ENCODE results near the gene DYNLT1. TPM values are rescaled to one million over a fixed set of nuclear protein-coding genes. Genes with fewer than 3 reads are reported as not detected.
"Not testable (repeated sequence)": the region's sequence is repeated elsewhere in the genome, so short reads cannot be mapped to it uniquely, and the experiment has no call there.

DYNLT1 gene
- total RNA-seq, 1 experiment from 2014 or later, result 156 TPM

DNA sequence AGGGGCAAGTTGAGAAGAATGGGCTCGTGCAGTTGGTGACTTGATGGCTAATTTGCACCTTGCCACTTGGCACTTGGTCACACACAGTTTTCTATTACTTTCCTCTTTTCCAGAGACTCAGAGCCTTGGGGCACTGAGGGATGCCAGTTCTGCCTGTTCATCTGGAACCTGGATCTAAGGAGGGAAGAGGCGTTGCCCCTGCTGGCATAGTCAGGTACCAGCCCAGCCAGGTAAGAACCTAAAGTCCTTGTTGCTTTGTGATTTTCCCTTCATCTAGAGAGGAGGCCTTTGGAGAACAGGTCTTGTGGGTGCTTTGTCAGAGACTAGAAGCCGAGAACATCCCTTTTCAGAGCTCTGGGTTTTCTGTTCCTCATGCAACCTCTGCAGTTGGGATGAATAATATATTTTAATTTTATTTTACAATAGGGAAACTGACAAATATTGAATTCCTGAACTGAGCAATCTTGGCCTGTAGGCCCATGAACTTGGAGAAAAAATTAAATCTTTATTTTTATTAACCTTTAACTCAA lies 16.7 kb upstream of the DYNLT1 start:
- no TSS peak for BruUV-seq (replicated peaks)
- CTCF ChIA-PET, result interaction anchor here (0.5 to 1.5 kb wide), 3 partner anchors 17 to 499 kb away, joined by 3 to 6 read pairs (median 6); partner anchors contain the start of gene DYNLT1
- Mint-ChIP-seq H3K9me3 (ENCODE audit: low read depth, unreplicated experiment) (no peaks in the 10 kb centered on the region), H3K4me3 (ENCODE audit: low read depth, unreplicated experiment) (no peak overlapping the region), H3K36me3 (ENCODE audit: insufficient read depth, unreplicated experiment) (no peaks in the 10 kb centered on the region), H3K27ac (ENCODE audit: unreplicated experiment) (no peak overlapping the region), H3K4me1 (ENCODE audit: low read depth, unreplicated experiment) (peaks cover 12% of the 10 kb centered on the region), H3K27me3 (ENCODE audit: unreplicated experiment) (no peaks in the 10 kb centered on the region)
- intact Hi-C loops (cut with micrococcal nuclease; ENCODE audit: unreplicated experiment), result no loop called here
- DNase-seq, result no peak
- TF ChIP-seq, protein P1, sequence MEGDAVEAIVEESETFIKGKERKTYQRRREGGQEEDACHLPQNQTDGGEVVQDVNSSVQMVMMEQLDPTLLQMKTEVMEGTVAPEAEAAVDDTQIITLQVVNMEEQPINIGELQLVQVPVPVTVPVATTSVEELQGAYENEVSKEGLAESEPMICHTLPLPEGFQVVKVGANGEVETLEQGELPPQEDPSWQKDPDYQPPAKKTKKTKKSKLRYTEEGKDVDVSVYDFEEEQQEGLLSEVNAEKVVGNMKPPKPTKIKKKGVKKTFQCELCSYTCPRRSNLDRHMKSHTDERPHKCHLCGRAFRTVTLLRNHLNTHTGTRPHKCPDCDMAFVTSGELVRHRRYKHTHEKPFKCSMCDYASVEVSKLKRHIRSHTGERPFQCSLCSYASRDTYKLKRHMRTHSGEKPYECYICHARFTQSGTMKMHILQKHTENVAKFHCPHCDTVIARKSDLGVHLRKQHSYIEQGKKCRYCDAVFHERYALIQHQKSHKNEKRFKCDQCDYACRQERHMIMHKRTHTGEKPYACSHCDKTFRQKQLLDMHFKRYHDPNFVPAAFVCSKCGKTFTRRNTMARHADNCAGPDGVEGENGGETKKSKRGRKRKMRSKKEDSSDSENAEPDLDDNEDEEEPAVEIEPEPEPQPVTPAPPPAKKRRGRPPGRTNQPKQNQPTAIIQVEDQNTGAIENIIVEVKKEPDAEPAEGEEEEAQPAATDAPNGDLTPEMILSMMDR (IDR thresholded peaks at IDR 0.05; ENCODE audit: unreplicated experiment), result no peak

DNA sequence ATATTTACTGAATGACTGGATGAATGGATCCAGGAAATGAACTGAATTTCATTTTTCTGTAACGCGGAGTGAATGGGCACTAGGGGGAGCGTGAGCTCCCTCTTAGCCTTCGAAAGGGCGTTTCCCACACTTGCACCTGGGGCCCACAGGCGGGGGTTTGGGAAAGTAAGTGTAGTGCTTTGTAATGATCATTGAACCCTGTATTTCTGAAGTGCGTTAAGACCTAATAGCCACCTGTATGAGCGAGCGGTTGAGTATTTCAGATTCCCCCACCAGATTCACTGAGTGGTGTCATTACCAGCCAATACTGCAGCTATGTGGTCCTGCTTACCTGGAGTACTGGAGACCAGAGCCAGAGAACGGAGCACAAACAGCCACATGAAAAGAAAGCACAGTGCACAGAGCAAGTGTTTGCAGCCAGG lies 15.8 kb upstream of the DYNLT1 start:
- Mint-ChIP-seq H3K4me3 (ENCODE audit: low read depth, unreplicated experiment) (no peak overlapping the region), H3K4me1 (ENCODE audit: low read depth, unreplicated experiment) (peaks cover 21% of the 10 kb centered on the region), H3K27me3 (ENCODE audit: unreplicated experiment) (no peaks in the 10 kb centered on the region), H3K9me3 (ENCODE audit: low read depth, unreplicated experiment) (no peaks in the 10 kb centered on the region), H3K36me3 (ENCODE audit: insufficient read depth, unreplicated experiment) (no peaks in the 10 kb centered on the region), H3K27ac (ENCODE audit: unreplicated experiment) (no peak overlapping the region)
- CTCF ChIA-PET, result interaction anchor here (0.7 to 1.5 kb wide), 7 partner anchors 11 to 446 kb away, joined by 4 to 9 read pairs (median 6); partner anchors contain the start of genes DYNLT1 and SYTL3
- intact Hi-C loops (cut with micrococcal nuclease; ENCODE audit: unreplicated experiment), result no loop called here
- TF ChIP-seq, protein P1 (IDR thresholded peaks at IDR 0.05; ENCODE audit: unreplicated experiment), result peak; percentile 68
- peak; percentile 56 for DNase-seq
- no TSS peak for BruUV-seq (replicated peaks)

DNA sequence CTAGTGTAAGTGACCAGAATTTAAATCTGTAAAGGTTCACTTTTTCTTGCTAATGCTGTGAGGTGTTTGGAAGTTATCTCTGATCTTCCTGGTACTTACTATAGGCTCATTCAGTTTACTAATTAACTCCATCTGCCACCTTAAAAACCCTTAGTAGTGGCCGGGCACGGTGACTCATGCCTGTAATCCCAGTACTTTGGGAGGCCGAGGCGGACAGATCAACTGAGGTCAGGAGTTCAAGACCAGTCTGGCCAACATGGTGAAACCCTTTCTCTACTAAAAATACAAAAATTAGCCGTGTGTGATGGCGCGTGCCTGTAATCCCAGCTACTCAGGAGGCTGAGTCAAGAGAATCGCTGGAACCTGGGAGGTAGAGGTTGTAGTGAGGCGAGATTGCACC lies 12.4 kb upstream of the DYNLT1 start:
- H3K27me3 Mint-ChIP-seq (ENCODE audit: unreplicated experiment); H3K36me3 Mint-ChIP-seq (ENCODE audit: insufficient read depth, unreplicated experiment); H3K9me3 Mint-ChIP-seq (ENCODE audit: low read depth, unreplicated experiment); CTCF ChIA-PET; H3K4me3 Mint-ChIP-seq (ENCODE audit: low read depth, unreplicated experiment); BruUV-seq (replicated peaks); intact Hi-C loops (cut with micrococcal nuclease; ENCODE audit: unreplicated experiment): not testable (repeated sequence)
- peak; percentile 71 for DNase-seq
- Mint-ChIP-seq H3K4me1 (ENCODE audit: low read depth, unreplicated experiment) (peaks cover 31% of the 10 kb centered on the region), H3K27ac (ENCODE audit: unreplicated experiment) (peak overlapping the region; percentile 30)

DNA sequence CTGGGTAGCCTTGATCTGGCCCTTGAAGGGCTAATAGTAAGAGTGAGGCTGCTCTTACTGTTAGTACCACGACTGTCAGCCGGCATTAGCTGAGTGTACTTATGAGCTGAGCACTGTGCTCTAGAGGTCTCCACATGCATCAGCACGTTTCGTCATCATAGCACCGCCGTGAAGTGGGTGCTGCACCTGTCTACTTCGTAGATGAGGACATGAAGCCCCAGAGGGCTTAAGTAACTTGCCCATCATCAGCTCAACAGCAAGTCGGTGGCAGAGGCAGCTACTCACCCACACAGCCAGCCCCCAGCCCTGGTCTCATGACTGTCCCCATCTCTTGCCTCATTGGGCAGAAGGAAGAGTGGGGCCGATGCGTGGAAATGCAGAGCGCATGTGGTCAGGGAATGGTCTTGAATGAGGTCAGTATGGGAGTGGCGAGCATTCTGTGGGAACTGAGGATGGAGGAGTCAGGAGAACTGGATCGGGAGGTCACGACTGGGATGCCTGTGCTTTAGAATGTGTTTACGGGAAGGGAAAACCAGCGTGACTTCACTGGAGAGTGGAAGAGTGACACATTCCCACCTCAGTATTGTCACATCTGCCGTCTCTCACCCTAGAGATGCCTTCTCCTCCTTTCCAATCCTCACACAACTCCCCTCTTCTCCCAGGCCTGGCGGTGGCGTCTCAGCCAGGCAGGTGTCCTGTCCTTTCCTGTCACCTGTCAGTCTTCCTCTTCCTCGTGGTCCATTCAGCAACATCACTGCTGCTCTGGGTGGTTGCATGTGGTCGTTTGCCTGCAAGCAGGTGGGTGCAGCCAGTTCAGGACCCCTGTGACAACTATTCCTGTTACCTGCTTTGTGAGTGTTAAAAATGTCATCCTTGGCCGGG lies 11.3 kb upstream of the DYNLT1 start:
- CTCF ChIA-PET, result interaction anchor here (0.7 kb wide), 1 partner anchor 344 kb away, joined by 4 read pairs; the partner anchor contains the start of gene RSPH3
- Mint-ChIP-seq H3K27me3 (ENCODE audit: unreplicated experiment) (no peaks in the 10 kb centered on the region), H3K9me3 (ENCODE audit: low read depth, unreplicated experiment) (no peaks in the 10 kb centered on the region), H3K4me3 (ENCODE audit: low read depth, unreplicated experiment) (no peak overlapping the region), H3K27ac (ENCODE audit: unreplicated experiment) (no peak overlapping the region), H3K4me1 (ENCODE audit: low read depth, unreplicated experiment) (peaks cover 31% of the 10 kb centered on the region), H3K36me3 (ENCODE audit: insufficient read depth, unreplicated experiment) (no peaks in the 10 kb centered on the region)
- intact Hi-C loops (cut with micrococcal nuclease; ENCODE audit: unreplicated experiment), result no loop called here
- DNase-seq, result no peak
- TF ChIP-seq, protein P1 (IDR thresholded peaks at IDR 0.05; ENCODE audit: unreplicated experiment), result no peak
- no TSS peak for BruUV-seq (replicated peaks)

All from Calu3 (cell line).